ENCODE data around the gene VEGFB.

VEGFB gene, protein sequence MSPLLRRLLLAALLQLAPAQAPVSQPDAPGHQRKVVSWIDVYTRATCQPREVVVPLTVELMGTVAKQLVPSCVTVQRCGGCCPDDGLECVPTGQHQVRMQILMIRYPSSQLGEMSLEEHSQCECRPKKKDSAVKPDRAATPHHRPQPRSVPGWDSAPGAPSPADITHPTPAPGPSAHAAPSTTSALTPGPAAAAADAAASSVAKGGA

DNA sequence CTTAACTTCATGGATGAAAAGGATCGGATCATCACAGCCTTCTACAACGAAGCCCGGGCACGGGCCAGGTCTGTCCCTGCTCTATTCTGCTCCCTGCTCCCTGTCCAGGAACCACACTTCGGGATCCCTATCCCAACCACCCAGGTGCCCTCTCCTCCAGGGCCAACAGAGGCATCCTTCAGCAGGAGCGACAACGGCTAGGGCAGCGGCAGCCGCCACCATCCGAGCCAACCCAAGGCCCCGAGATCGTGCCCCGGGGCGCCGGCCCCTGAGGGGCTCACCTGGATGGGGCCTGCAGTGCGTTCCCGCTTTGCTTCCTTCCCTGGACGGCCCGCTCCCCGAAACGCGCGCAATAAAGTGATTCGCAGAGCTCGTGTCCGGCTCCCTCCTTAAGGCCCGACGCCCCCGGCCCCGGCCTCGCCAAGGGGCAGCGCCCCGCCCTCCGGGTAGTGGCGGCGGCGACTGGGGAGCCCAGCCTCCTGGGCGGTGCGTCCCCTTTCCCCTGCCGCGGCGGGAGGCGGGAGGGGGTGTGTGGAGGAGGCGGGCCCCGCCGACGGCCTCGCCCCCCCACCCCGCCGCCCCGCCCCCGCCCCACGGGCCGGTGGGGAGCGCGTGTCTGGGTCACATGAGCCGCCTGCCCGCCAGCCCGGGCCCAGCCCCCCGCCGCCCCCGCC, at the start of gene VEGFB:
TSS of gene VEGFB (plus strand) at position 672 of the 674 bp plus-strand sequence. CDS start 250 bp downstream, outside the sequence.
- DNase-seq: no peak

DNA sequence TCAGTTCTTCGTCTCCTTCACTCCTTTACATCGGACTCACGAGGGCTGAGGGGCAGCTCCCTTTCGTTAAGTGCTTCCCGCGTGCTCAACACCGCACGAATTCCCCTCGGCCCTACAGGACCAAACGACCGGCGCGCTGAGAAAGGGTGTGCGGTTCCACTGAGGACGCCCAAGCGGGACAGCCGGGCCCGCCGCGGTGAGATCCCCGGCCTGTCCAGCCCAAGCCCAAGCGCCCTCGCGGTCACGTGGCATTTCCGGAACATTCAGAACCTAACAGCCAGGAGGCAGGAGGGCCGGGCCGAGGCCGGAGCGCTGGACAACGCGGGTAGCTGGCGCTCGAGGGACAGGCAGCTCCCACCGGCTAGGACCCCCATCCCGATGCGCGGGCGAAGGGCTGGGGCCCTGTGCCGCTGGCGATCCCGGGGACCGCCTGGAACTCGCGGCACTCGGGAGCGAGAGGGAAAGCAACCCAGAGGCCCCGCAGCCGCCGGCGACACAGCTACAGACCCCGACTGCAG, 49.1 kb upstream of the VEGFB start:
- peak; percentile 55 for DNase-seq

DNA sequence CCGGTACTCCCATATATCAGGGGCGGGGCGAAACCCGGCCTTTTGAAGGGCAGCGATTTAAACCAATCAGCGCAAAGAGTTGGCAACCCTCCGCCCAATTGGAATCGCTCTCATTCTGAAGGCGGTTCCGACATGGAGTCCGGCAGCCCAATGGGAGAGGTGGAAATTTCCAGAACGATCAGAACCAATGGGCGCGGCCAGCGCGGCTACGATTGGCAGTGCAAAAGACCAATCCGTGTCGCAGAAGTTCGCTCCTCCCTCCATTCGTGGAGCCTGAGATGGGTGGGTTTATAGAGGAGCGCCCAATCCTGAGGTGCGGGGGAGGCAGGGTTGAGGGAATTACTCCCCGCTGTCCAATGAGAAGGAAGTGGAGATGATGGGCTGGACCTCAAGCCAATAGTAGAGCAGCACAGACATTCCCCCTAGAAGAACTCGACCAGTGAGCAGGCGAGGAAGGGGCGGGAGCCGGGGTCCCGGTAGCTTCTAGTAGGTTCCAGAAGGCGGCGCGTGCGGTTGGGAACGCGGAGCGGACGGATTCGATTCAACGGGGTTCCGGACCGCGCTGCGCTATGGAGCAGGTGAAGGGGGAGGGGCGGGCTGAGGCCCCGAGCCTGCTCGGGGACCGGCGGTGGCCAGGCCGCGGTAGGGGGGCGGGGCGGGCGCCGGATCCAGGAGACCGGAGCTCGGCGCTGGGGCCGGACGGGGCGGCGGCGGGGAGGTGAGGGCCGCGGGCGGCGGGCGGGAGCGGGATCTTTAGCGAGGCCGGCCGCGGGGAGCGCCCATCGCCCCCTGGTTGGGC, 48.5 kb upstream of the VEGFB start, which contains the start of gene STIP1:
TSS of gene STIP1 (plus strand) at position 479 of the 799 bp plus-strand sequence. CDS start at position 570, 91 bp downstream.
- DNase-seq: peak; percentile 100

DNA sequence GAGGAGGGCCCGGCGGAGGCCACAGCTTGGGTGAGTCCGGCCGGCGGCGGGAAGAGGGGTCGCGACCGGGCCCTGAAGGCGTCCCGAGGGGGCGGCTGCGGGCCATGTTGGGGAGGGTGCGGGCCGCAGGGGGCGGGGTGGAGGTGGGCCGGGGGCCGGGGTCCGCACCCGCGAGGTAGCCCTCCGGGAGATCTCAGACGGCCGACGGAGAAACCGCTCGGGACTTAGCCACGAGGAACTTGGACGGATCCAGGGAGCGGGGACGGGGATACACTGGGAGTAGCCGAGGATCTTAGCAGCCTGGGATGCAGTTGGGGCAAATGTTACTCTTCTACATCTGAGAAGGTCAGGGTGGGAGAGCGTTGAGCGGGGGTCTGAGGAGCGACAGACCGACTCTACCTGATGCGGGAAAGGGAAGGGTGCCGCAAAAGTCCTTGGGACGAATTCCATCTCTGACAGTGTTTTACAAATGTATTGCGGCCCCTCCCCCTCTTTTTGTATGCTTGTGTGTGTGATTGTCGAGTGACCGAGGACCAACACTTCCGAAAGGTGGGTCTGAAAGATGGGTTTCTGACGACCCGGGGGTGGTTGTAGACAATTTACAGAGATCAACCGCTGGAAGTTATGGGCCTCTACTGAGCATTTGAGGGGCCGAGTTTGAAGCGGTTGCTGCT, 47.8 kb upstream of the VEGFB start:
- no peak for DNase-seq

DNA sequence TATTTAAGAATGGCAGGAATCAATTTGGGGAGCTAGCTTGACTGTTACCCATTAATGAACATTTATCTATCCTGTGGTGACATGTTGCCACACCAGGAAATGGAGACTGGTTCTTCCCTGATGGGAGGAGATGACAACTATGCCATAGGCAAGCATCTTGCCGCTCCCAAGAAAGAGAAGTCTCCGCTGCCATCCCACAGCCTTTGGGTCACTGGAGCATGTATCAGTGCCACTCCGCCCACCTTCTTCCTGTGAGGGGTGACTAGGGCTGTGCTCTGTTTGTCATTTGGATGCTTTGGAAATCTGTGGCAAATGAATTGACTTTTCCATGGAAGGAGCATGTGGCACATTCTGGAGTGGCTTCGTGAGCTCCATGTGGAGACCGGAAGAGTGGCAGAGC, 42.0 kb upstream of the VEGFB start:
- no peak for DNase-seq

DNA sequence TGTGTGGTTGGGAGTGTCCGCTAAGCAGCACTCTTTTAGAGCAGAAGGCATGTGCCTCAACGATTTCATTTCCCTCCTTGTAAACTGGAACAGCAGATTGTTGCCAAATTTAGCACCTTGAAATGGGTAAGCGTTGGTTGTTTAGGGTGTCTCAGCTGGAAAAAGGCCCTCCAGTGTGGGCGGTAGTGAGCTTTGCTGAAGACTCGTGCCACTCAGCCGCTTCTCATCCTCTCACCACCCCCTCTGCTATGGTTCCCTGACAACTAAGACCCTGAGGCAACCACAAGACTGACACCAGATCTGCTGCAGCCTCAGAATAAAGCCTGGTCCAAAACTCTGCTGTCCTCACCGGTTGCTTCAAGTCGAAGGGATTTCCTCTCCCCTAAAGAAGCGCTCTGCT, 37.8 kb upstream of the VEGFB start:
- DNase-seq: peak; percentile 67

DNA sequence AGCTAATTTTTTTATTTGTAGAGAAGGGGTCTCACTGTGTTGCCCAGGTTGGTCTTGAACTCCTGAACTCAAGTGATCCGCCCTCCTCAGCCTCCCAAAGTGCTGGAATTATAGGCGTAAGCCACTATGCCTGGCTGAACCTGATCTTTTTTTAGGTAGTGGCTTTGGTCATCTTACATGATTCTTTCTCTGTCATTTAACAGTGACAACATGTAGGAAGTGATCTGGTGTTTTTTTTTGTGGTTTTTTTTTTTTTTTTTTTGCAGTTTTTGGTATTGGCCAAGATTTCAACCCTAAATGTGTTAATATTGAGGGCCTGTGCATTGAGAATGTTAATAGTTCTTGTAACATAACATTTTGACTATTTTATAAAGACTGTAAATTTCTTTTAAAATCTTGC, 35.9 kb upstream of the VEGFB start:
- DNase-seq: peak; percentile 72

DNA sequence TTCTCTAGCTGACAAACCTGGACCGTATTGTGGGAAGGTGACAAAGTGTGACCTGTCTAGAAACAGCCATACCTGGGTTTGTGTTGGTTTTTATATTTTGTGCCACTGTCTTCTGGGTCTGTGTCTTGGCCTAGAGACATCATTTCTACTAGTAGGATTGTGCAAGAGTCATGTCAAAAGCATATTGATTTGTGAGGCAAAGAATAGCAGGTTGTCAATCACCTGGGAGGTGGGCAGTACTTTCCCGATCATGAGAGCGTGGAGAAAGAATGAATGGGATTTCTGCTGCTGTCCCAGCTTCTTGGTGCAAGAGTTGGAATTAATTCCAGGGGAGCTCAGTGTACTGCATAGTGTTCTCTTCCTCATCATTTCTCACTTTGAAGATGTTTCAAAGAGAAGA, 32.8 kb upstream of the VEGFB start:
- no peak for DNase-seq

DNA sequence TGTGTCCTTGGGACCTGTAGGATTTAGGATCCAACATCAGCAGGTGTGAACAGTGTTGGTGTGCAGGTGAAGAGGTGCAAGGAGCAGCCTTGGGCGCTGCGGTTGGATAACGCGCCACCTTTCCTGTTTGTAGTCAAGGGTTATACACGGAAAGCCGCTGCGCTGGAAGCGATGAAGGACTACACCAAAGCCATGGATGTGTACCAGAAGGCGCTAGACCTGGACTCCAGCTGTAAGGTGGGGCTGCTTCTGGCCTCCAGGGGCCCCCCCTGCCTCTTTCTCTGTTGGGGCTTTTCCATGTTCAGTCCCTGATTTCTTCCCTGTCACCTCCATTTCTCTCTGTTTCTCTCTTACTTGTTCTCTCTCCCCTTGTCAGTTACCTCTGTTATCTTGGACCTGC, 31.4 kb upstream of the VEGFB start:
- DNase-seq: no peak

DNA sequence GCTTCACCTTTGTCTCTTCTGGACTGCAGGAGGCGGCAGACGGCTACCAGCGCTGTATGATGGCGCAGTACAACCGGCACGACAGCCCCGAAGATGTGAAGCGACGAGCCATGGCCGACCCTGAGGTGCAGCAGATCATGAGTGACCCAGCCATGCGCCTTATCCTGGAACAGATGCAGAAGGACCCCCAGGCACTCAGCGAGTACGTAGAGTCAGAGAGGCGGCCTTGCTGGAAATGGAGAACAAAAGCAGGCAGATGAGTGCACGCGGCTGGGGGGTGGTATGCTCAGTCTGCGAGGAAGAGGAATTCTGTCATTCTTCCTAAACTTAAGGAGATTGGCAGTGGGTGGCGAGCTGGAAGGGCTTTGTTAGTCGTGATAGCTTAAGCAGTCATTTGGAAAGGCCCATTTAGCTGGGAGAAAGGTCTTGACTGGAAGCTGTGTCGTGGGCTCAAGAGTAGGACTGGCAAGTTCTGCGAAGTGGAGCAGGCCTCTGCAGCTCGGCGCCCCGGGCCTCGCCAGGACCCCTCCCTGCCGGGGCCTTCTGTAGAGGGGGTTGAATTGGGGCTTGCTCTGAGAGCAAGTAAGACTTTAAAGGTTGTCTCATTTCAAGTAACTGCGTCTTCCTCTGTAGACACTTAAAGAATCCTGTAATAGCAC, 30.8 kb upstream of the VEGFB start:
- no peak for DNase-seq

DNA sequence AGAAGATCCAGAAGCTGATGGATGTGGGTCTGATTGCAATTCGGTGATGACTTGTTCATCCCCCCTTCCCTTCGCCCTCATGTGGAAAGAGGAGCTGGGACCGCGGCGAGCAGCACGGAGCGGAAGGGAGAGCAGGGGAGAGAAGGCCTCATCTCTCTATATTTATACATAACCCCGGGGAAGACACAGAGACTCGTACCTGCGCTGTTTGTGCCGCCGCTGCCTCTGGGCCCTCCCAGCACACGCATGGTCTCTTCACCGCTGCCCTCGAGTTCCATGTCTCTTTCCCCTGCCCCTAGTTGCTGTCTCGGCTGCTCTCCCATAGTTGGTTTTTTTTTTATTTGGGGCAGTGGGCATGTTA, 30.3 kb upstream of the VEGFB start:
- no peak for DNase-seq

DNA sequence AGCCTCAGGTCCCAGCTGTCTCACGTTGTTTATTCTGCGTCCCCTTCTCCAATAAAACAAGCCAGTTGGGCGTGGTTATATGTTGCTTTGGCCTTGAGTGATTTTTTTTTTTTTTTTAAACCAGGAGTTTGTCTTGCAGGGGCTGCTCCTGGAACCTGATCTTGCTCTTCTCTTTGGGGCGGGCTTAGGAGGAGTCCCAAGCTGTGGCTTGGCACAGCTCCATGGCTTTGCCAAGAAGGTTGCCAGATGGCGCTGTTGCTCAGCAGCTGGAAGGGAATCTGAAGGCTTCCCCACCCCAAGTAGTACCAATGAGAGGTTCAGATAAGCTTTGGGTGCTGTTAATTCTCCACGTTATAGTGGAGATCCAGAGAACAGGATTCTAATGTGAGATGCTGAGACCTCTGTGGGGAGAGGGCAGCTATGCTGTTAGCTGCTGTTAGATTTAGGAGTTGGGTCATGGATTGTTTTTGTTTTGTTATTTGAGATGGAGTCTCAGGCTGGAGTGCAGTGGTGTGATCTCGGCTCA, 29.9 kb upstream of the VEGFB start:
- DNase-seq: peak; percentile 91

DNA sequence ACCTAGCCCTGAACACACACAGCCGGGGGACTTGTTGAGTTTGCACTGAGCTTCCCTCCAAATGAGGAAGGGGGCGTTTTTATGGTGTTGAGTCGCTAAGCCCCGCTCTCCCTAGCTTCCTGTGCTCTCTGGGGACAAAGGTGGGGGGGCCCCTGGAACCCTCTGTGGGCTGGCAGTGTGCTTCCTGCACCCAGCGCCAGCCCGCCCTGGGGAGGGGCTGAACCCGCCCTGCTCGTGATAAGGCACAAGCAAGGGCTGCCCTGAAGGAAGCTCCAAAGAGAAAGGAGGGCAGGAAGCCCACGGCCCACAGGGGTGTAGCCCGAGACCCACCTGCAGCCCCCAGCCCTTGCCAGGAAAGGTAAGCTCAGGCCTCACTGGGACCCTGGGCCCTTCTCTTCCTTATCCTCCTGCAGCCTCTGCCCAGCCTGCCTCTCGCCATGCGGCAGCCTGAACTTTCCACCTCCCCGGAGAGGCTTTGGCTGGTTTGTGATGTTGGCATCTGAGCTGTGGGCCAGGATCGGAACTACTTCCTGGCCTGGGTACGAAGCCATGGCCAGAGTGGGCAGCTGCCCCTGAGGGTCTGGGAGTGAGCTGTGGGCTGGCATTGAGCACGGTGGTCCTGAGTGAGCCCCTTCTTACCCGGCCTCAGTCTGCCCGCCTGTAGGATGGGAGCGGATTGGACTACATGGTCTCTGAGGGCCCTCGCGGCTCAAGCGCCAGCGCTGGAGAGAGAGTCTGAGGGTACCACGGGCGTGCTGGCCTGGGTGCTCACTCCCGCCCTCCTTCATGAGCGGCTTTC, 27.7 kb upstream of the VEGFB start, which contains the start of gene FERMT3:
TSS of gene FERMT3 (plus strand) at position 265 of the 799 bp plus-strand sequence. CDS start 644 bp downstream, outside the sequence.
- peak; percentile 81 for DNase-seq

DNA sequence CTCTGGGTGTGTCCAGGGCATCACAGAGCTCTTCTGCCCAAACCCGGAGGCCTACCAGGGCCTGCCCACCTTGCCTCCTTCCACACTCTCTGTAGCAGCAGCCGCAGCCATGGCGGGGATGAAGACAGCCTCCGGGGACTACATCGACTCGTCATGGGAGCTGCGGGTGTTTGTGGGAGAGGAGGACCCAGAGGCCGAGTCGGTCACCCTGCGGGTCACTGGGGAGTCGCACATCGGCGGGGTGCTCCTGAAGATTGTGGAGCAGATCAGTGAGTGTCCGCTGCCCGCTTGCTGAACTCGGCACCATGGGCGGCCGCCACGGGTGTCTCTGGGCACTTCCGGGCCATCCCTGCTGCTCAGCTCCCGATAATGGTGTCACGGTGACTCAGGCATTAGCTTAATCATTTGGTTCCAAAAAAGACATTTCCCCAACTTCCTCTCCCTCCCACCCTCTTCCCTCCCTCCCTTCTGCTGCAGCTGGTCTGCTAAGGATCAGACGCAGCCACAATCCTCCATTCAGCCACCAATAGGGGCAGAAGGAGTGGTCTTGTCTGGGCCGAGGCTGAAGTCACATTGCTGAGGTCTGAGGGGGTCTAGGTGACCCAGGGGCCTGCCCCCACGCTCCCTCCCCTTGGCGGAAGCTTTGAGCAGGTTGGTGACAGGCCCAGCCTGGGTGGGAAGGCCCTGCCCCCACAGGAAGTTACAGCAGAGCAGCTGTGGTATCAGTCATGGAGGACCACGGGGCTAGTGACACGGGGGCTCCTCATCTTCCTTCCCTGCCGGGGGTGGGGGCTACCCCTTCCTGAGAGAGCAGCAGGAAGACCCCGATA, 26.9 kb upstream of the VEGFB start:
- peak; percentile 92 for DNase-seq

DNA sequence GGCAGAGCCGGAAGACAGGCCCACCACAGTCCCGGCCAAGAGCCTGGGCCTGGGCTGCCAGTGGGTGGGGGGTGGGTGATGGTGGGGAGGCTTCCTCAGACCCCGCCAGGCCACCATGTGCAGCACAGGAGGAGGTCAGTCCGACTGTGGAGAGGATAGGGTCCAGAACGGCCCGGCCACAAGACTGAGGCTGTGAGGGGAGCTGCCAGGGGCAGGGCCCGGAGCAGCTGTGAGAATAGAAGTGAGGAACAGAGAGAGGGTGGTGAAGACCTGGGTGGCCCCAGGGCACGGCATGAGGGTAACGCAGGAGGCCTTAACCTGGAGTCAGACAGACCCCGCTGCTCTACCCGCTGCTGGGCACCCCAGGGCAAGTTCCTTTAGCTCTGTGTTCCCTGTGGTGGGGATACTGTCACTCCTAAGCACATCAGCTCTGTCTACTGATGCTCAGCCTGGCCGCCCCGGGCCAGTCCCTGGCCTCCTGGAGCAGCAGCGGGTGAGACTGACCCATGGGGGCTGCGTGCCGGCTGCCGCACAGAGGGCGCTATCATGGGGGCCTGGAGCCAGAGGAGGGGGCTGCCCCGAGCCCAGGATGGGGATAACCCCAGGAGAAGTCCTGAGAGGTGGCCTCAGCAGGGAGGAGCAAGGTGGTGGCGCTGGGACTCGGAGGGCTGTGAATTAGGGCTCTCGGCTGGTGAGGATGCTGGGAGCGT, 26.1 kb upstream of the VEGFB start:
- DNase-seq: no peak

DNA sequence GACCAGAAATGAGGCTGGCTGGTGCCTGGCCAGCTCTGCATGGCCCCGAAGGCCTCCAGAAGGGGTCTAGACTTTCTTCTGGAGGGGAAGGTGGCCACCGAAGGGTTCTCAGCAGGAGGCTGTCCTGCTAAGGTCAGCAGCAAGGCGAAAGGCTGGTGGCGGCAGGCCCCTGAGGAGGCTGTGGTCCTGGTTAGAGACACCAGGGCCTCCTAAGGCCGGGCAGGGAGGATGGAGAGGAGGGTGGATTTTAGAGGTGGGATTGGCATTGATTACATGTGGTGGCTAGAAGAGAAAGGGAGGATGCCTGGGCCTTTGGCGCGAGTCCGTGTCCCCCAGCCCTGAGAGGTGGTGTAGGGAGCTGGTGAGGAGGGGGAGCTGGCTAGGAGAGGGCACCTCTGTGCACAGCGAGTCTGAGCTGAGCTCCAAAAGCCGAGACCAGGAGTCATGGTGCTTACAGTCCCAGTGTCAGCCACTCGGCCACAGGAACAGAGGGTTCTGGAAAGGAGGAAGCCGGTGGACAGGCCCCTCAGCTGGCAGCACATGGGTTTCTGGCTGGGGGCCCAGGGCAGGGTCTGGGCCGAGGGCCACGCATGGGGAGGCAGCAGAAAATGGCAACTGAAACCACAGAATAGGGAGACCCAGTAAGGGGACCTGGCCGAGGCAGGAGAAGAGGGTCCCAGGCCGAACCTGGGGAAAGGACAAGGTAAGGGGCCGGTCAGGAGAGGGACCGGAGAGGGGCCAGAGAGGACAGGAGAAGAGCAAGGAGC, 25.4 kb upstream of the VEGFB start:
- DNase-seq: no peak

DNA sequence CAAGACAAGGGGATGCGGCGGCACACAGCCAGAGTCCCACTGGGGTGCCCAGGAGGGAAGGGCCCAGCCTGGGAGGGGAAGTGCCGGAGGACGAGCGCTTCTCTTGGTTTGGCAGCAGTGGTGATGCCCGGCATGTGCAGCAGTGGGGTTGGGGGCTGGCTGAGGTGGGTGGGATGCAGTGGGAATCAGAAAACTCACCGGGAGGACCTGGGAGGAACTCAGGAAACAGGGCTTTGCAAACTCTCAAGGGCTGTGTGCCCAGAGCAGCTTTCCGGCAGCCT, 24.9 kb upstream of the VEGFB start:
- no peak for DNase-seq

DNA sequence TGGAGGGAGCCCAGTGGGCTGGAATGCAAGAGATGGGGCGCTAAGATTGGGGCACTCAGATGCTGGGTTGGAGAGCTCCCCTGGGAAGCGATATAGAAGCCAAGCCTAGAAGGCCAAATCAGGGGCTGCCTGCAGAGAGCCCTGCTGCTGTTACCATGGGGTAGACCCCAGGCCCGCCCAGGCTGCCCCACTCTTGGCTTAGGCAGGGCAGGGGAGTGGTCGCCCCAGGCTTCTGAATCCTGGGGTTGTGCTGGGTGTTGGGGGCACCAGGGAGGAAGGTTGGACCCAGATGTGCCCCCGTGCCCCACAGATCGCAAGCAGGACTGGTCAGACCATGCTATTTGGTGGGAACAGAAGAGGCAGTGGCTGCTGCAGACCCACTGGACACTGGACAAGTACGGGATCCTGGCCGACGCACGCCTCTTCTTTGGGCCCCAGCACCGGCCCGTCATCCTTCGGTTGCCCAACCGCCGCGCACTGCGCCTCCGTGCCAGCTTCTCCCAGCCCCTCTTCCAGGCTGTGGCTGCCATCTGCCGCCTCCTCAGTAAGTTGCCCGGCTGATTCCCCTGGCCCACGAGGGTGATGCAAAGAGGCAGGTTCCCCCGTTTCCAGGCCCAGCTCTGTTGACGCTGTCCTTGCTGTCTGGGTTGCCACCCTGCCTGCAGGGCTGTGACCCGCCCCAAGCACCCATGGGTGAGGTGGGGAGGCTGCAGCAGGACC, 23.9 kb upstream of the VEGFB start:
- no peak for DNase-seq
